Measurements from ENCODE around the gene ANO10.
"Not testable (repeated sequence)": the region's sequence is repeated elsewhere in the genome, so short reads cannot be mapped to it uniquely, and the experiment has no call there.

Gene ANO10

GRCh38 chr3:43506644-43507043 is 115.2 kb downstream of the ANO10 start:
- Histone ChIP-seq H3K9ac (ENCODE audit: low read length) (no peak overlapping the region), H3K9me3 (ENCODE audit: control insufficient read depth, low read depth, low read length) (no peaks in the 10 kb centered on the region), H3K36me3 (ENCODE audit: control insufficient read depth, low read depth, low read length) (no peaks in the 10 kb centered on the region), H3K4me3 (ENCODE audit: low read length) (no peak overlapping the region), H3K27me3 (ENCODE audit: control insufficient read depth, insufficient read depth, low read length) (no peaks in the 10 kb centered on the region), H3K27ac (ENCODE audit: low read length) (no peak overlapping the region), H3K4me1 (ENCODE audit: control insufficient read depth, low read depth, low read length) (peaks cover 3% of the 10 kb centered on the region)

GRCh38 chr3:43505351-43505750 is 116.5 kb downstream of the ANO10 start:
- H3K9ac ChIP-seq (ENCODE audit: low read length) = no peak overlapping the region
- peaks cover 3% of the 10 kb centered on the region for H3K4me1 ChIP-seq (ENCODE audit: control insufficient read depth, low read depth, low read length)
- H3K27me3 ChIP-seq (ENCODE audit: control insufficient read depth, insufficient read depth, low read length) = no peaks in the 10 kb centered on the region
- H3K4me3 ChIP-seq (ENCODE audit: low read length) = no peak overlapping the region
- no peaks in the 10 kb centered on the region for H3K36me3 ChIP-seq (ENCODE audit: control insufficient read depth, low read depth, low read length)
- H3K9me3 ChIP-seq (ENCODE audit: control insufficient read depth, low read depth, low read length) = no peaks in the 10 kb centered on the region
- no peak overlapping the region for H3K27ac ChIP-seq (ENCODE audit: low read length)

- H3K27me3 ChIP-seq (ENCODE audit: control insufficient read depth, insufficient read depth, low read length) = no peaks in the 10 kb centered on the region
- H3K27ac ChIP-seq (ENCODE audit: low read length) = no peak overlapping the region
- no peaks in the 10 kb centered on the region for H3K9me3 ChIP-seq (ENCODE audit: control insufficient read depth, low read depth, low read length)
- no peaks in the 10 kb centered on the region for H3K36me3 ChIP-seq (ENCODE audit: control insufficient read depth, low read depth, low read length)
- peaks cover 6% of the 10 kb centered on the region for H3K4me1 ChIP-seq (ENCODE audit: control insufficient read depth, low read depth, low read length)
- H3K4me3 ChIP-seq (ENCODE audit: low read length) = no peak overlapping the region
- H3K9ac ChIP-seq (ENCODE audit: low read length) = no peak overlapping the region
Observed at GRCh38 chr3:43503067-43503728, 118.6 kb downstream of the ANO10 start.

GRCh38 chr3:43499256-43499655 is 122.6 kb downstream of the ANO10 start:
- peaks cover 22% of the 10 kb centered on the region for H3K4me1 ChIP-seq (ENCODE audit: control insufficient read depth, low read depth, low read length)
- H3K9me3 ChIP-seq (ENCODE audit: control insufficient read depth, low read depth, low read length) = no peaks in the 10 kb centered on the region
- no peak overlapping the region for H3K9ac ChIP-seq (ENCODE audit: low read length)
- no peak overlapping the region for H3K27ac ChIP-seq (ENCODE audit: low read length)
- H3K4me3 ChIP-seq (ENCODE audit: low read length) = no peak overlapping the region
- no peaks in the 10 kb centered on the region for H3K27me3 ChIP-seq (ENCODE audit: control insufficient read depth, insufficient read depth, low read length)
- no peaks in the 10 kb centered on the region for H3K36me3 ChIP-seq (ENCODE audit: control insufficient read depth, low read depth, low read length)

GRCh38 chr3:43497905-43498365 is 123.9 kb downstream of the ANO10 start:
- H3K4me3 ChIP-seq (ENCODE audit: low read length) = no peak overlapping the region
- H3K9me3 ChIP-seq (ENCODE audit: control insufficient read depth, low read depth, low read length) = no peaks in the 10 kb centered on the region
- H3K27ac ChIP-seq (ENCODE audit: low read length) = no peak overlapping the region
- no peaks in the 10 kb centered on the region for H3K27me3 ChIP-seq (ENCODE audit: control insufficient read depth, insufficient read depth, low read length)
- peaks cover 19% of the 10 kb centered on the region for H3K4me1 ChIP-seq (ENCODE audit: control insufficient read depth, low read depth, low read length)
- no peaks in the 10 kb centered on the region for H3K36me3 ChIP-seq (ENCODE audit: control insufficient read depth, low read depth, low read length)
- no peak overlapping the region for H3K9ac ChIP-seq (ENCODE audit: low read length)

GRCh38 chr3:43497422-43497821 is 124.4 kb downstream of the ANO10 start:
- Histone ChIP-seq H3K4me1 (ENCODE audit: control insufficient read depth, low read depth, low read length) (peaks cover 19% of the 10 kb centered on the region), H3K27ac (ENCODE audit: low read length) (no peak overlapping the region), H3K36me3 (ENCODE audit: control insufficient read depth, low read depth, low read length) (no peaks in the 10 kb centered on the region), H3K9ac (ENCODE audit: low read length) (no peak overlapping the region), H3K9me3 (ENCODE audit: control insufficient read depth, low read depth, low read length) (no peaks in the 10 kb centered on the region), H3K27me3 (ENCODE audit: control insufficient read depth, insufficient read depth, low read length) (no peaks in the 10 kb centered on the region), H3K4me3 (ENCODE audit: low read length) (no peak overlapping the region)

- H3K9ac ChIP-seq (ENCODE audit: low read length) = no peak overlapping the region
- no peak overlapping the region for H3K27ac ChIP-seq (ENCODE audit: low read length)
- no peaks in the 10 kb centered on the region for H3K36me3 ChIP-seq (ENCODE audit: control insufficient read depth, low read depth, low read length)
- H3K4me3 ChIP-seq (ENCODE audit: low read length) = no peak overlapping the region
- peaks cover 19% of the 10 kb centered on the region for H3K4me1 ChIP-seq (ENCODE audit: control insufficient read depth, low read depth, low read length)
- H3K27me3 ChIP-seq (ENCODE audit: control insufficient read depth, insufficient read depth, low read length) = no peaks in the 10 kb centered on the region
- no peaks in the 10 kb centered on the region for H3K9me3 ChIP-seq (ENCODE audit: control insufficient read depth, low read depth, low read length)
Observed at GRCh38 chr3:43496740-43497375, 125.0 kb downstream of the ANO10 start.

GRCh38 chr3:43492932-43493331 is 128.9 kb downstream of the ANO10 start:
- not testable (repeated sequence) for H3K9ac ChIP-seq (ENCODE audit: low read length); H3K27me3 ChIP-seq (ENCODE audit: control insufficient read depth, insufficient read depth, low read length); H3K36me3 ChIP-seq (ENCODE audit: control insufficient read depth, low read depth, low read length); H3K27ac ChIP-seq (ENCODE audit: low read length); H3K9me3 ChIP-seq (ENCODE audit: control insufficient read depth, low read depth, low read length); H3K4me3 ChIP-seq (ENCODE audit: low read length)
- H3K4me1 ChIP-seq (ENCODE audit: control insufficient read depth, low read depth, low read length) = peaks cover 16% of the 10 kb centered on the region

- not testable (repeated sequence) for H3K36me3 ChIP-seq (ENCODE audit: control insufficient read depth, low read depth, low read length); H3K4me1 ChIP-seq (ENCODE audit: control insufficient read depth, low read depth, low read length); H3K27ac ChIP-seq (ENCODE audit: low read length); H3K9me3 ChIP-seq (ENCODE audit: control insufficient read depth, low read depth, low read length); H3K9ac ChIP-seq (ENCODE audit: low read length); H3K4me3 ChIP-seq (ENCODE audit: low read length); H3K27me3 ChIP-seq (ENCODE audit: control insufficient read depth, insufficient read depth, low read length)
Observed at GRCh38 chr3:43491807-43492206, 130.0 kb downstream of the ANO10 start.

- Histone ChIP-seq H3K36me3 (ENCODE audit: control insufficient read depth, low read depth, low read length) (no peaks in the 10 kb centered on the region), H3K4me3 (ENCODE audit: low read length) (no peak overlapping the region), H3K4me1 (ENCODE audit: control insufficient read depth, low read depth, low read length) (peaks cover 6% of the 10 kb centered on the region), H3K9me3 (ENCODE audit: control insufficient read depth, low read depth, low read length) (no peaks in the 10 kb centered on the region), H3K9ac (ENCODE audit: low read length) (no peak overlapping the region), H3K27ac (ENCODE audit: low read length) (no peak overlapping the region), H3K27me3 (ENCODE audit: control insufficient read depth, insufficient read depth, low read length) (no peaks in the 10 kb centered on the region)
Observed at GRCh38 chr3:43490640-43491185, 131.1 kb downstream of the ANO10 start.

GRCh38 chr3:43489930-43490329 is 131.9 kb downstream of the ANO10 start:
- Histone ChIP-seq H3K4me3 (ENCODE audit: low read length) (no peak overlapping the region), H3K27ac (ENCODE audit: low read length) (no peak overlapping the region), H3K36me3 (ENCODE audit: control insufficient read depth, low read depth, low read length) (no peaks in the 10 kb centered on the region), H3K4me1 (ENCODE audit: control insufficient read depth, low read depth, low read length) (peaks cover 6% of the 10 kb centered on the region), H3K9me3 (ENCODE audit: control insufficient read depth, low read depth, low read length) (no peaks in the 10 kb centered on the region), H3K9ac (ENCODE audit: low read length) (no peak overlapping the region), H3K27me3 (ENCODE audit: control insufficient read depth, insufficient read depth, low read length) (no peaks in the 10 kb centered on the region)

- no peaks in the 10 kb centered on the region for H3K27me3 ChIP-seq (ENCODE audit: control insufficient read depth, insufficient read depth, low read length)
- no peak overlapping the region for H3K4me3 ChIP-seq (ENCODE audit: low read length)
- H3K9me3 ChIP-seq (ENCODE audit: control insufficient read depth, low read depth, low read length) = no peaks in the 10 kb centered on the region
- peaks cover 14% of the 10 kb centered on the region for H3K4me1 ChIP-seq (ENCODE audit: control insufficient read depth, low read depth, low read length)
- H3K9ac ChIP-seq (ENCODE audit: low read length) = no peak overlapping the region
- H3K36me3 ChIP-seq (ENCODE audit: control insufficient read depth, low read depth, low read length) = no peaks in the 10 kb centered on the region
- no peak overlapping the region for H3K27ac ChIP-seq (ENCODE audit: low read length)
Observed at GRCh38 chr3:43485931-43486330, 135.9 kb downstream of the ANO10 start.

All from iPS-18a (cell line).